Transverse colon (tissue), 3 donors: ENCODE results near the gene CCNF.

ENCODE experiments used
- EP300 ChIP-seq: sonication (generic); formaldehyde crosslinking; IDR thresholded peaks from one replicate; pipeline ENCODE4 v1.6.1; 2017; ENCODE audit warnings: antibody characterized with exemption, low read depth
- POLR2A ChIP-seq: fragments of 450-650 bp; IDR thresholded peaks from one replicate; pipeline ENCODE4 v1.6.1; 2016; ENCODE audit warnings: antibody characterized with exemption, mild to moderate bottlenecking, moderate library complexity
- POLR2AphosphoS5 ChIP-seq, 3 donors: sonication (generic); formaldehyde crosslinking; IDR thresholded peaks; one replicate each; pipeline ENCODE4 v1.6.1; 2016; ENCODE audit warnings: antibody characterized with exemption in 3 of 3

GRCh38 chr16:2472488-2472864 is 43.2 kb downstream of the CCNF start:
- TF ChIP-seq EP300 (no peak), POLR2A (no peak), POLR2AphosphoS5 (IDR thresholded peaks at IDR 0.05) (no peak)
